Activated B cell treated with CpG ODN at 0.5 μM for 24 hours (primary cell): ENCODE data around the gene CACNG4. TPM values are rescaled to one million over a fixed set of nuclear protein-coding genes. Genes with fewer than 3 reads are reported as not detected.

Experiments
- ATAC-seq: fragments of 200-7000 bp; cut with Tn5 transposase; one replicate; pipeline ENCODE4 v1.10.0; 2021; ENCODE audit warnings: low read depth, mild to moderate bottlenecking, moderate library complexity
- CTCF ChIA-PET: fragments of 350-600 bp; sonication (Branson Sonifier 250); formaldehyde crosslinking; loops from one replicate; lab custom pipeline; 2021; ENCODE audit warnings: antibody characterized with exemption; lab: Charles Lee
- POLR2A ChIA-PET: fragments of 350-600 bp; sonication (Branson Sonifier 250); formaldehyde crosslinking; loops from one replicate; lab custom pipeline; 2021; ENCODE audit warnings: antibody characterized with exemption; lab: Charles Lee
- DNase-seq: peaks from one replicate; pipeline ENCODE4 v3.0.0; 2022
- H3K27ac Mint-ChIP-seq: one replicate; pipeline ENCODE4 v1.8.0; 2020; ENCODE audit warnings: mixed read lengths
- H3K27me3 Mint-ChIP-seq: one replicate; pipeline ENCODE4 v1.8.0; 2021; ENCODE audit warnings: mixed read lengths
- H3K36me3 Mint-ChIP-seq: one replicate; pipeline ENCODE4 v1.8.0; 2021; ENCODE audit warnings: low read depth, mixed read lengths
- H3K4me1 Mint-ChIP-seq: one replicate; pipeline ENCODE4 v1.8.0; 2021; ENCODE audit warnings: mixed read lengths
- H3K4me3 Mint-ChIP-seq: one replicate; pipeline ENCODE4 v1.8.0; 2020; ENCODE audit warnings: mild to moderate bottlenecking, mixed read lengths
- H3K9me3 Mint-ChIP-seq: one replicate; pipeline ENCODE4 v1.8.0; 2020; ENCODE audit warnings: mixed read lengths
- intact Hi-C: fragments of 100-400 bp; cut with micrococcal nuclease; formaldehyde crosslinking; loops from one replicate; pipeline ENCODE4 v1.15.1; 2024
- total RNA-seq: library from RNA; stranded (reverse); gene quantifications from 2 replicates; pipeline ENCODE4 v1.2.3, GENCODE V29; 2022
- TF ChIP-seq, protein P1 (sequence below): fragments of 200-600 bp; IDR thresholded peaks from one replicate; pipeline ENCODE4 v1.8.0; 2022; ENCODE audit warnings: antibody characterized with exemption, mild to moderate bottlenecking

CACNG4 gene
- total RNA-seq, 1 donor from 2014 or later: not detected

DNA sequence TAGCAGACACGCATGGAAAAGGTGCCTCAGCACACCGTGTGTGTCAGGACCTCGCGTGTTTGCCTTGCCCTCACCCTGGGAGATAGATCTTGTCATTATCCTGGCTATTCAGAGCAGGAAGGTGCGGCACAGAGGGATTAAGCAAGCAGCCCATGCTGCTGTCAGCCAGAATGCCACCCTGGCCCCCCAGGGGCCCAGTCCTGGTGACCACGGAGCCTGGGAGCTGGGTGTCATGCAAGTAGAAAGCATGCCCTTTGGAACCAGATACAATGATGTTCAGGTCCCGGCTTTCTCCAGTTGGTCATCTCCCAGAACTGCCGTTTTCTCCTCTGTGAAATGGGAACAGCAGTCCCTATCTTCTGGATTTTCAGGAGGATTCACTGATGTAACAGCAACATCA lies 29.9 kb downstream of the CACNG4 start:
- ChIA-PET CTCF (no interaction called here), POLR2A (no interaction called here)
- intact Hi-C loops: no loop called here
- no peaks in the 10 kb centered on the region for H3K4me1 Mint-ChIP-seq
- peaks cover 4% of the 10 kb centered on the region for H3K27me3 Mint-ChIP-seq
- H3K27ac Mint-ChIP-seq: no peak overlapping the region
- DNase-seq (no peak), ATAC-seq (no peak)
- TF ChIP-seq, protein P1, sequence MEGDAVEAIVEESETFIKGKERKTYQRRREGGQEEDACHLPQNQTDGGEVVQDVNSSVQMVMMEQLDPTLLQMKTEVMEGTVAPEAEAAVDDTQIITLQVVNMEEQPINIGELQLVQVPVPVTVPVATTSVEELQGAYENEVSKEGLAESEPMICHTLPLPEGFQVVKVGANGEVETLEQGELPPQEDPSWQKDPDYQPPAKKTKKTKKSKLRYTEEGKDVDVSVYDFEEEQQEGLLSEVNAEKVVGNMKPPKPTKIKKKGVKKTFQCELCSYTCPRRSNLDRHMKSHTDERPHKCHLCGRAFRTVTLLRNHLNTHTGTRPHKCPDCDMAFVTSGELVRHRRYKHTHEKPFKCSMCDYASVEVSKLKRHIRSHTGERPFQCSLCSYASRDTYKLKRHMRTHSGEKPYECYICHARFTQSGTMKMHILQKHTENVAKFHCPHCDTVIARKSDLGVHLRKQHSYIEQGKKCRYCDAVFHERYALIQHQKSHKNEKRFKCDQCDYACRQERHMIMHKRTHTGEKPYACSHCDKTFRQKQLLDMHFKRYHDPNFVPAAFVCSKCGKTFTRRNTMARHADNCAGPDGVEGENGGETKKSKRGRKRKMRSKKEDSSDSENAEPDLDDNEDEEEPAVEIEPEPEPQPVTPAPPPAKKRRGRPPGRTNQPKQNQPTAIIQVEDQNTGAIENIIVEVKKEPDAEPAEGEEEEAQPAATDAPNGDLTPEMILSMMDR: no peak
- H3K4me3 Mint-ChIP-seq: no peak overlapping the region
- no peaks in the 10 kb centered on the region for H3K9me3 Mint-ChIP-seq
- H3K36me3 Mint-ChIP-seq: no peaks in the 10 kb centered on the region

GRCh38 chr17:66994930-66995535 lies 30.5 kb downstream of the CACNG4 start:
- Mint-ChIP-seq H3K4me1 (no peaks in the 10 kb centered on the region), H3K36me3 (no peaks in the 10 kb centered on the region), H3K4me3 (no peak overlapping the region), H3K9me3 (no peaks in the 10 kb centered on the region), H3K27me3 (peaks cover 4% of the 10 kb centered on the region), H3K27ac (no peak overlapping the region)
- ChIA-PET POLR2A (no interaction called here), CTCF (no interaction called here)
- TF ChIP-seq, protein P1: no peak
- no peak for ATAC-seq
- intact Hi-C loops: no loop called here
- no peak for DNase-seq

- DNase-seq (no peak), ATAC-seq (no peak)
- Mint-ChIP-seq H3K4me3 (no peak overlapping the region), H3K4me1 (no peaks in the 10 kb centered on the region), H3K36me3 (no peaks in the 10 kb centered on the region), H3K27ac (no peak overlapping the region), H3K27me3 (peaks cover 4% of the 10 kb centered on the region), H3K9me3 (no peaks in the 10 kb centered on the region)
- intact Hi-C loops: no loop called here
- ChIA-PET CTCF (no interaction called here), POLR2A (no interaction called here)
- TF ChIP-seq, protein P1: no peak
Observed at GRCh38 chr17:66995944-66996343, 31.4 kb downstream of the CACNG4 start.

GRCh38 chr17:66996926-66997325 lies 32.4 kb downstream of the CACNG4 start:
- Mint-ChIP-seq H3K9me3 (peaks cover under 1% of the 10 kb centered on the region), H3K27me3 (peaks cover 4% of the 10 kb centered on the region), H3K36me3 (no peaks in the 10 kb centered on the region), H3K4me3 (no peak overlapping the region), H3K4me1 (no peaks in the 10 kb centered on the region), H3K27ac (no peak overlapping the region)
- ChIA-PET POLR2A (no interaction called here), CTCF (no interaction called here)
- intact Hi-C loops: no loop called here
- no peak for DNase-seq
- TF ChIP-seq, protein P1: no peak
- no peak for ATAC-seq

GRCh38 chr17:67003231-67003630 lies 38.7 kb downstream of the CACNG4 start:
- H3K36me3 Mint-ChIP-seq: no peaks in the 10 kb centered on the region
- intact Hi-C loops: no loop called here
- ChIA-PET POLR2A (no interaction called here), CTCF (no interaction called here)
- DNase-seq (no peak), ATAC-seq (no peak)
- H3K9me3 Mint-ChIP-seq: peaks cover 5% of the 10 kb centered on the region
- H3K4me1 Mint-ChIP-seq: no peaks in the 10 kb centered on the region
- H3K4me3 Mint-ChIP-seq: no peak overlapping the region
- TF ChIP-seq, protein P1: no peak
- H3K27me3 Mint-ChIP-seq: peaks cover 10% of the 10 kb centered on the region
- H3K27ac Mint-ChIP-seq: no peak overlapping the region
